ENCODE data around the gene B3GNT2.
"Not testable (repeated sequence)": the region's sequence is repeated elsewhere in the genome, so short reads cannot be mapped to it uniquely, and the experiment has no call there.

Gene B3GNT2

DNA sequence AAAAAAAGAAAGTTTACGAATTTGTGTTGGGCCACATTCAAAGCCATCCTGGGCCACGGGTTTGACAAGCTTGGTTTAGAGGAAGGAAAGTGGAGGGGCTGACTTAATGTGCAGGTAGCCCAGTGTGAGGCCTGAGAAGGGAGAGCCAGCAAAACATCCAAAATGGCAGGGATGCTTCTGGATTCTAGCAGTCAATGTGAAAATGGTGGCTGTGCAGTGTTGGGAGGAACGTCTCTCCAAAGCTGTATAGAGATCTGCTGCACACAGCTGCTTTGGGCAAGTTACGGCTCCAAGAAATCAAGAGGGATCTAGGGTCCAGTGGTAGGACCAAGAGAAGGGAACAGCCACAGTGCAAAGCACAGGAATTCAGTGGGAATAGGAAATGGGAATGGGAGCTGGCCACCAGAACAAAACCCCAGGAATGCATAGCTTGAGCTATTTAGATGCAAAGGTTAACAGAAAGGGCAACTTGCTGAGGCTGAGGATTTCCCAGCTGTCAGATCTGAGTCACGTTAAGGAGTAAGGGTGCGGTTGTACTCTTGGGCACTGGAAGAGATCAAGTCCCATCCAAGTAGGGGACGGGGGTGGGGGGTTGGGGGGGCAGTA lies 70.6 kb downstream of the B3GNT2 start:
- Histone ChIP-seq H3K27me3 (replicated peaks in 2 of 5; ENCODE audit: control insufficient read depth in 4 of 5, insufficient read depth in 5 of 5, low read length in 4 of 5) (no peaks in the 10 kb centered on the region), H3K27ac (ENCODE audit: insufficient read depth in 1 of 2, low read depth in 1 of 2, low read length in 2 of 2, poor library complexity in 1 of 2, severe bottlenecking in 2 of 2) (no peak overlapping the region), H3K4me1 (ENCODE audit: control extremely low read depth in 1 of 4, control insufficient read depth in 4 of 4, insufficient read depth in 4 of 4, low read length in 3 of 4) (peaks cover 4 to 20% (median 10%) of the 10 kb centered on the region in 4 experiments), H3K9me3 (ENCODE audit: control extremely low read depth in 1 of 5, control insufficient read depth in 4 of 5, insufficient read depth in 2 of 5, low read depth in 1 of 5, low read length in 4 of 5) (no peaks in the 10 kb centered on the region), H3K36me3 (ENCODE audit: control insufficient read depth in 4 of 4, insufficient read depth in 4 of 4, low read length in 3 of 4) (no peaks in the 10 kb centered on the region), H3K4me3 (ENCODE audit: control insufficient read depth in 1 of 7, extremely low read depth in 1 of 7, insufficient read depth in 4 of 7, low read depth in 2 of 7, low read length in 6 of 7) (no peak overlapping the region)
- ChIA-PET POLR2A (interaction anchor here (0.5 kb wide), 1 partner anchor 15 kb away, joined by 3 read pairs; no protein-coding TSS in a partner anchor), CTCF (interaction anchor here (1.0 to 1.9 kb wide), 2 partner anchors 13 kb away, joined by 4 read pairs; no protein-coding TSS in a partner anchor)
- DNase-seq: no peak
- WGBS (ENCODE audit: insufficient coverage): 92% methylated on average over 4 of the region's 7 CpGs

DNA sequence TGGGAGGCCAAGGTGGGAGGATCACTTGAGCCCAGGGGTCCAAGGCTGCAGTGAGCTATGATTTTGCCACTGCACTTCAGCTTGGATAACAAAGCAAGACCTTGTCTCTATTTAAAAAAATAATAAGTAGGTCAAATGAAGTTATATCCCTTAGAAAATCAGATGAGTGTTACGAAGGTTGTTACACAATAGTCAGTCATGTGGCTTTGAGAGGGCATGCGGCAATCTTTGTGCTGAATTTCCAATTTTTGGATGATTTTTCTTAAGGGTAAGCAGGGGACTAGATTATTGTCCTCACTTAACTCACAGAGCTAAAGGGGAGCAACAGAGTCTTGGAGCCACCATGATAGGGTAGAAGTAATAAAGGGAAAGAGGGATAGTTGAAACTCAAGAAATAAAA lies 71.8 kb downstream of the B3GNT2 start:
- H3K36me3 ChIP-seq (ENCODE audit: control insufficient read depth in 4 of 4, insufficient read depth in 4 of 4, low read length in 3 of 4): no peaks in the 10 kb centered on the region
- no peak overlapping the region for H3K27ac ChIP-seq (ENCODE audit: insufficient read depth in 1 of 2, low read depth in 1 of 2, low read length in 2 of 2, poor library complexity in 1 of 2, severe bottlenecking in 2 of 2)
- H3K27me3 ChIP-seq (replicated peaks in 2 of 5; ENCODE audit: control insufficient read depth in 4 of 5, insufficient read depth in 5 of 5, low read length in 4 of 5): no peaks in the 10 kb centered on the region
- H3K9me3 ChIP-seq (ENCODE audit: control extremely low read depth in 1 of 5, control insufficient read depth in 4 of 5, insufficient read depth in 2 of 5, low read depth in 1 of 5, low read length in 4 of 5): no peaks in the 10 kb centered on the region
- POLR2A ChIA-PET: no interaction called here
- peaks cover 4 to 20% (median 9%) of the 10 kb centered on the region in 4 experiments for H3K4me1 ChIP-seq (ENCODE audit: control extremely low read depth in 1 of 4, control insufficient read depth in 4 of 4, insufficient read depth in 4 of 4, low read length in 3 of 4)
- DNase-seq: no peak
- WGBS (ENCODE audit: insufficient coverage): 100% methylated on average over 1 of the region's 2 CpGs
- no peak overlapping the region for H3K4me3 ChIP-seq (ENCODE audit: control insufficient read depth in 1 of 7, extremely low read depth in 1 of 7, insufficient read depth in 4 of 7, low read depth in 2 of 7, low read length in 6 of 7)
- CTCF ChIA-PET: interaction anchor here (1.9 kb wide), 1 partner anchor 12 kb away, joined by 4 read pairs; no protein-coding TSS in a partner anchor

DNA sequence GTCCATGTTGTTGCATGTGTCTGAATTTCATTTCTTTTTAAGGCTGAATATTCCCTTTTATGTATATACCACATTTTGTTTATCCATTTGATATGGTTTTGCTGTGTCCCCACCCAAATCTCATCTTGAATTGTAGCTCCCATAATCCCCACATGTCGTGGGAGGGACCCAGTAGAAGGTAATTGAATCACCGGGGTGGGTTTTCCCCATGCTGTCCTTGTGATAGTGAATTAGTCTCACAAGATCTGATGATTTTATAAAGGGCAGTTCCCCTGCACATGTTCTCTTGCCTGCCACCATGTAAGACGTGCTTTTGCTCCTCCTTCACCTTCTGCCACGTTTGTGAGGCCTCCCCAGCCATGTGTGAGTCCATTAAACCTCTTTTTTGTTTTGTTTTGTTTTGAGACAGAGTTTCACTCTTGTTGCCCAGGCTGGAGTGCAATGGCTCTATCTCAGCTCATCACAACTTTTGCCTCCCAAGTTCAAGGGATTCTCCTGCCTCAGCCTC lies 72.8 kb downstream of the B3GNT2 start:
- WGBS (ENCODE audit: insufficient coverage): 100% methylated on average over 3 of the region's 4 CpGs
- H3K4me3 ChIP-seq (ENCODE audit: control insufficient read depth in 1 of 7, extremely low read depth in 1 of 7, insufficient read depth in 4 of 7, low read depth in 2 of 7, low read length in 6 of 7); H3K27me3 ChIP-seq (replicated peaks in 2 of 5; ENCODE audit: control insufficient read depth in 4 of 5, insufficient read depth in 5 of 5, low read length in 4 of 5); CTCF ChIA-PET; H3K36me3 ChIP-seq (ENCODE audit: control insufficient read depth in 4 of 4, insufficient read depth in 4 of 4, low read length in 3 of 4); H3K9me3 ChIP-seq (ENCODE audit: control extremely low read depth in 1 of 5, control insufficient read depth in 4 of 5, insufficient read depth in 2 of 5, low read depth in 1 of 5, low read length in 4 of 5); H3K27ac ChIP-seq (ENCODE audit: insufficient read depth in 1 of 2, low read depth in 1 of 2, low read length in 2 of 2, poor library complexity in 1 of 2, severe bottlenecking in 2 of 2); DNase-seq; POLR2A ChIA-PET: not testable (repeated sequence)
- peaks cover 4 to 20% (median 9%) of the 10 kb centered on the region in 4 experiments for H3K4me1 ChIP-seq (ENCODE audit: control extremely low read depth in 1 of 4, control insufficient read depth in 4 of 4, insufficient read depth in 4 of 4, low read length in 3 of 4)

DNA sequence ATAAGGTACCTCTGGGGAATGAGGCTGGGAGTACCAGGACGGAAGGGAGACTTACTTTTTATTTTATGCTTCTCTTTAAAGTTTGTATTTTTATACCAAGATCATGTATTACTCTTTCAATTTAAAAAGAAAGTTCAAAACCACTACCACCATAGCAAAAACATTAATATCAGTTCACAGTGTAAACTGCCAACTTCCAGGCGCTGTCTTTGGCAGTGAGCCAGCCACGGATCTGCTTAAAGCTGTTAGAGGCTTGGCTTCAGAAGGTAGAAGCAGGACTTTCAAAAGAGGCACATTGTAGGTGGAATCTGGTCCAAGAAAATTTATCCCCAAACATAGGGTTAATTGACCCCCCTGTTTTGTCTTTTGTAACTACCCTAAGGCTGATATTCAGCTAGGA lies 74.8 kb downstream of the B3GNT2 start:
- Histone ChIP-seq H3K4me3 (ENCODE audit: control insufficient read depth in 1 of 7, extremely low read depth in 1 of 7, insufficient read depth in 4 of 7, low read depth in 2 of 7, low read length in 6 of 7) (no peak overlapping the region), H3K36me3 (ENCODE audit: control insufficient read depth in 4 of 4, insufficient read depth in 4 of 4, low read length in 3 of 4) (no peaks in the 10 kb centered on the region), H3K27me3 (replicated peaks in 2 of 5; ENCODE audit: control insufficient read depth in 4 of 5, insufficient read depth in 5 of 5, low read length in 4 of 5) (no peaks in the 10 kb centered on the region), H3K27ac (ENCODE audit: insufficient read depth in 1 of 2, low read depth in 1 of 2, low read length in 2 of 2, poor library complexity in 1 of 2, severe bottlenecking in 2 of 2) (no peak overlapping the region), H3K4me1 (ENCODE audit: control extremely low read depth in 1 of 4, control insufficient read depth in 4 of 4, insufficient read depth in 4 of 4, low read length in 3 of 4) (peaks cover 0 to 7% (median 3%) of the 10 kb centered on the region in 4 experiments), H3K9me3 (ENCODE audit: control extremely low read depth in 1 of 5, control insufficient read depth in 4 of 5, insufficient read depth in 2 of 5, low read depth in 1 of 5, low read length in 4 of 5) (no peaks in the 10 kb centered on the region)
- WGBS (ENCODE audit: insufficient coverage): no CpG with 5 or more reads among the region's 3 CpGs
- POLR2A ChIA-PET: no interaction called here
- DNase-seq: peak; percentile 46 to 84 (median 83)
- CTCF ChIA-PET: no interaction called here

Measured in common myeloid progenitor, CD34-positive (primary cell).